GM12864 (cell line): Measurements from ENCODE around the gene HAT1.

Source experiments
- DNase-seq: peaks from one replicate; pipeline ENCODE4 v3.0.0-alpha.2; 2011; ENCODE audit warnings: low read depth
- H3K4me3 ChIP-seq: 2 replicates; pipeline ENCODE4 v1.5.1; 2011; ENCODE audit warnings: mild to moderate bottlenecking, low read depth, low read length, control low read depth
- CTCF ChIP-seq: IDR thresholded peaks from 2 replicates; pipeline ENCODE4 v1.5.1; 2011; ENCODE audit warnings: low read depth, mild to moderate bottlenecking, moderate library complexity, low read length, control low read depth, inconsistent platforms; ENCODE audit errors: missing control alignments

Gene HAT1

GRCh38 chr2:172021074-172021931 is 99.0 kb downstream of the HAT1 start:
- no peak for DNase-seq
- no peak for TF ChIP-seq CTCF
- no peak overlapping the region for H3K4me3 ChIP-seq

GRCh38 chr2:172021955-172022354 is 99.7 kb downstream of the HAT1 start:
- no peak for TF ChIP-seq CTCF
- no peak overlapping the region for H3K4me3 ChIP-seq
- DNase-seq, result no peak

- DNase-seq, result no peak
- H3K4me3 ChIP-seq, result no peak overlapping the region
- TF ChIP-seq CTCF, result no peak
These were observed 109.3 kb downstream of the HAT1 start for GRCh38 chr2:172031536-172031935.
